Fibroblast of pulmonary artery (primary cell): ENCODE measurements around the gene PPFIA4.

ENCODE experiments used
- DNase-seq: peaks from one replicate; pipeline ENCODE4 v3.0.0-alpha.2; 2010; ENCODE audit warnings: low read depth
- H3K4me3 ChIP-seq: replicated peaks from 2 replicates; pipeline ENCODE4 v1.5.1; 2011; ENCODE audit warnings: low read depth, mild to moderate bottlenecking, control low read depth, low read length, moderate library complexity
- CTCF ChIP-seq: IDR thresholded peaks from 2 replicates; pipeline ENCODE4 v1.5.1; 2011; ENCODE audit warnings: mild to moderate bottlenecking, control low read depth, low read length, inconsistent platforms; ENCODE audit errors: missing control alignments

Gene PPFIA4

GRCh38 chr1:203128431-203128715 lies 102.1 kb downstream of the PPFIA4 start:
- DNase-seq: no peak
- no peak for TF ChIP-seq CTCF
- H3K4me3 ChIP-seq: peak overlapping the region; percentile 36
